ENCODE results near the gene TOR3A. TPM values are rescaled to one million over a fixed set of nuclear protein-coding genes. Genes with fewer than 3 reads are reported as not detected.

The TOR3A gene
- total RNA-seq, 1 donor from 2014 or later = 35.3 TPM

DNA sequence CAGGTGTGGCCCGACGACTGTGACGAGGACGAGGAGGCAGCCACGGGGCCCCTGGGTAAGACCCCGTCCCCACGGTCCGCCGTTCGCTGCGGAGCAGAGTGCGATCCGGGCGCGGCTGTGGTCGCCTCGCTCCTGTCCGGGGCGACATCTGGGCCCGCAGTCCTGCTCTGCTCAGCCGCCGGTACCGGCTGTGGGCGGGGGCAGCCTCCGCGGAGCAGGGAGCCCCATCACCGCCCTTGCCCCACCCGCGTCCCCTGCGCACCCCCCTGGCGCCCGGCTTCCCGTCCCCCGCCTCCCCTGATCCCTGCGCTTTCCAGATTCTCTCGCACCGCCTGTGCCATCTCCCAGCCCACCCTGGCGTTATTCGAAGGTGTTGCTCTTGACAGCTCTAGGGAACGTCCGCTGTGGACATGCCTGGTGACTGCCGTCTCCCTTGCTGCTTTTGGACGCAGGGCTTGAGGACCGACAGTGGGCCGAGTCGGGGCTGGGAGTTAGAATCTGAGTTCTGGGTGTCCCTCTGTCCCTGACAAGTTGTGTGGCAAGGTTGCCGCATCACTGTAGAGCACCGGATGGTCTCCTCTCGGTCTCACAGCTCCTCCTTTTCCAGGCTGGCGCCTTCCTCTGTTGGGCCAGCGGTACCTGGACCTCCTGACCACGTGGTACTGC, 596 bp downstream of the TOR3A start:
- peaks cover 14% of the 10 kb centered on the region for H3K36me3 Mint-ChIP-seq (ENCODE audit: low read depth)
- peak; percentile 14 for DNase-seq (ENCODE audit: low spot score)
- intact Hi-C loops (cut with micrococcal nuclease) = loop anchor here (1.0 to 5.0 kb wide), 3 partner anchors 60 to 283 kb away; partner anchors contain the start of genes AXDND1 and SOAT1
- H3K4me3 Mint-ChIP-seq (ENCODE audit: low read depth) = peak overlapping the region; percentile 97
- H3K9me3 Mint-ChIP-seq = no peaks in the 10 kb centered on the region
- H3K27ac Mint-ChIP-seq = peak overlapping the region; percentile 96
- peaks cover 20% of the 10 kb centered on the region for H3K4me1 Mint-ChIP-seq (ENCODE audit: low read depth)
- no peaks in the 10 kb centered on the region for H3K27me3 Mint-ChIP-seq (ENCODE audit: low read depth)

DNA sequence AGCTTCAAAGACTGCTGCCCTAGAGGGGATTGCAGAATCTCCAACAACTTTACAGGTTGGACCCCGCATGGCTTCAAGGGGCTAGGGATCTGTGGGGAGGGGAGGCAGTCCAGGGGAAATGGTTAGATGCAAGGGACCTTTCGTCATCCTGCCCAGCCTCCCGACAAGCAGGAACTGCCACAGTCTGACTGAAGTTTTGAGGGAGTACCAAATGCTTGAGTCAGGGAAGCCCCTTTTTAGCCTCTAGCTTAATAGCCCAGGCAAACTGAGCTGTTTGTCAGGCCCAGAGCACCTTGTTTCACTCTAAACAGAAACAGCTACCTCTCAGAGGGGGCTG, 1.1 kb downstream of the TOR3A start:
- H3K4me3 Mint-ChIP-seq (ENCODE audit: low read depth) = peak overlapping the region; percentile 97
- intact Hi-C loops (cut with micrococcal nuclease) = loop anchor here (1.0 to 5.0 kb wide), 3 partner anchors 59 to 282 kb away; partner anchors contain the start of genes AXDND1 and SOAT1
- H3K27me3 Mint-ChIP-seq (ENCODE audit: low read depth) = no peaks in the 10 kb centered on the region
- H3K36me3 Mint-ChIP-seq (ENCODE audit: low read depth) = peaks cover 14% of the 10 kb centered on the region
- peak overlapping the region; percentile 96 for H3K27ac Mint-ChIP-seq
- DNase-seq (ENCODE audit: low spot score) = peak; percentile 14
- peaks cover 20% of the 10 kb centered on the region for H3K4me1 Mint-ChIP-seq (ENCODE audit: low read depth)
- H3K9me3 Mint-ChIP-seq = no peaks in the 10 kb centered on the region

DNA sequence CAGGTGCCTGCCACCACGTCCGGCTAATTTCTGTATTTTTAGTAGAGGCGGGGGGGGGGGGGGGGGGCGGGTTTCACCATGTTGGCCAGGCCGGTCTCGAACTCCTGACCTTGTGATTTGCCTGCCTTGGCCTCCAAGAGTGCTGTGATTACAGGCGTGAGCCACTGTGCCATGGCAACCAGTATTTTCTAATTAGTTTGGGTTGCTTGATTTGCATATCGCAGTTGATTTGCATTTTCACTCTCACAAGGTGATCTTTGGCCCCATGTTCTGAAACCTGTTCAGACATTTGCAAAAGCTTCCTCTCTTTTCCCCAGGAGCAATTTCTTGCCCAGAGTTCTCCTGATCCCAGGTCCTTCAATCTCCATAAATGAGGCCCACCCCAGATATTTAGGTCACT, 1.7 kb downstream of the TOR3A start:
- H3K27ac Mint-ChIP-seq = peak overlapping the region; percentile 66
- intact Hi-C loops (cut with micrococcal nuclease) = loop anchor here (2.0 to 5.0 kb wide), 2 partner anchors 59 to 209 kb away; partner anchors contain the start of gene SOAT1
- H3K27me3 Mint-ChIP-seq (ENCODE audit: low read depth) = no peaks in the 10 kb centered on the region
- peaks cover 20% of the 10 kb centered on the region for H3K4me1 Mint-ChIP-seq (ENCODE audit: low read depth)
- no peaks in the 10 kb centered on the region for H3K9me3 Mint-ChIP-seq
- peaks cover 16% of the 10 kb centered on the region for H3K36me3 Mint-ChIP-seq (ENCODE audit: low read depth)
- peak overlapping the region; percentile 64 for H3K4me3 Mint-ChIP-seq (ENCODE audit: low read depth)
- no peak for DNase-seq (ENCODE audit: low spot score)

DNA sequence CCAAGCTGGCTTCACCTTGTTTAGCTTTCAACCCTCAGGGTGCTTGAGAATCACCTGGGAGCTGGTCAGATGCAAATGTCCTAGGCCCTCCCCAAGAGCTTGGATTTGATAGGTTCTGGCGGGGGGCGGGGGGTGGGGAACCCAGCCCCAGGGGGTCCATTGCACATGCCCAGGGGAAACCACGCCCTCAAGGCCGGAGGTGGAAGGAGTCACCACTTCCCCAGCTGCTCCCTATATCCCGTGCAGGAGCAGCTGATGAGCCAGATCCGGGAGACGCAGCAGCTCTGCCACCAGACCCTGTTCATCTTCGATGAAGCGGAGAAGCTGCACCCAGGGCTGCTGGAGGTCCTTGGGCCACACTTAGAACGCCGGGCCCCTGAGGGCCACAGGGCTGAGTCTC, 5.8 kb downstream of the TOR3A start:
- Mint-ChIP-seq H3K4me1 (ENCODE audit: low read depth) (peaks cover 9% of the 10 kb centered on the region), H3K9me3 (no peaks in the 10 kb centered on the region), H3K36me3 (ENCODE audit: low read depth) (peaks cover 35% of the 10 kb centered on the region), H3K27me3 (ENCODE audit: low read depth) (no peaks in the 10 kb centered on the region), H3K4me3 (ENCODE audit: low read depth) (no peak overlapping the region), H3K27ac (no peak overlapping the region)
- intact Hi-C loops (cut with micrococcal nuclease) = no loop called here
- DNase-seq (ENCODE audit: low spot score) = no peak

DNA sequence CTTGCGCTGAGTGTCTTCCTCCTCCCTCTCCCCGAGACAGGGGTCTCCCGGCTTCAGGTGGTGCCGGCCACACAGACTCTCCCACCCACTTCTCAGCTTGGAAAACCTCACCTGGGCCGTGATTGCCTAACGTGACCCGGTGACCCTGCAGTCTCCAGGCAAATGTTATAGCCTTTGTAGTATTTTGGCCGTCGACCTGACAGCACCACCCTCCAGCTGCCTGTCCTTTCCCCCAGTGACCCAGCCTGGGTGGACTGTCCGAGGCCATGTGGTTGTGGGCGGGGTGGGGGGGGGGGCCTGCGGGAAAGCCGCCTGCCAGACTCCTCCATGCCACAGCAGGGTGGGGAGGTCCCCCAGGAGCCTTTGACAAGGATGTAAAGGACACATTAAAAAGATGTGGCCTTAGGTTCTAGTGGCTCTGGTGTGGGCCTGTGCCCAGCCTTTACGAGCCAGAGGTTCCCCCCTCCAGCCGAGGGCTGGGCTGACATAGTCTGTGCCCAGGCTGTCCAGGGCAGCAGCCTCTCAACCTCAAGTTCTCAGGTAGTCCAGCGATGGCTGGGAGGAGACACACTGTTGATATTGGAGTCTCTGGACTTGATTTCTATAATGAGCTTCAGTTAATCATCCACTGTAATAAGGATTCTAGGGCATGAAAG, 8.1 kb downstream of the TOR3A start:
- DNase-seq (ENCODE audit: low spot score) = no peak
- H3K36me3 Mint-ChIP-seq (ENCODE audit: low read depth) = peaks cover 47% of the 10 kb centered on the region
- intact Hi-C loops (cut with micrococcal nuclease) = no loop called here
- no peaks in the 10 kb centered on the region for H3K9me3 Mint-ChIP-seq
- no peak overlapping the region for H3K4me3 Mint-ChIP-seq (ENCODE audit: low read depth)
- H3K27ac Mint-ChIP-seq = no peak overlapping the region
- peaks cover 1% of the 10 kb centered on the region for H3K4me1 Mint-ChIP-seq (ENCODE audit: low read depth)
- no peaks in the 10 kb centered on the region for H3K27me3 Mint-ChIP-seq (ENCODE audit: low read depth)

DNA sequence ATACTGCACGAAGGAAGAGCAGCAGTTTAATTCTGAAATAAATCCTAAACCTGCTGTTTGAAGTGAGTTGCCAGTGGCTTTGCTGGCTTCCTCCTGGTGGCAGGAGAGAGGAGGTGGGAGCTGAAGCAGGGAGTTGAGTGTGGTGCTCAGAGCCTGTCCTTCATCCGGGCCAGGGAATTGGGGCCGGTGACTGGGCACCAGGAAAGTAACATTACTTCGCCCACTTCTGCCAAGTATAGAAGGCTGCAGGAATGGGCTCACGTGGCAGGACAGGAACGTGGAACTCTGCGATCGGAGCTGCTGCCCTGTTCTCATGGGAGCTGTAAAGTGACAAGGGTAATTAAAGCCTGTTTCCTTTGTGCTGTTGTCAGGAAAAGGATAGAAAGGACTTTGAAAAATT, 8.7 kb downstream of the TOR3A start:
- no peak overlapping the region for H3K27ac Mint-ChIP-seq
- intact Hi-C loops (cut with micrococcal nuclease) = no loop called here
- peaks cover 46% of the 10 kb centered on the region for H3K36me3 Mint-ChIP-seq (ENCODE audit: low read depth)
- H3K9me3 Mint-ChIP-seq = no peaks in the 10 kb centered on the region
- H3K27me3 Mint-ChIP-seq (ENCODE audit: low read depth) = no peaks in the 10 kb centered on the region
- H3K4me3 Mint-ChIP-seq (ENCODE audit: low read depth) = no peak overlapping the region
- DNase-seq (ENCODE audit: low spot score) = no peak
- no peaks in the 10 kb centered on the region for H3K4me1 Mint-ChIP-seq (ENCODE audit: low read depth)

DNA sequence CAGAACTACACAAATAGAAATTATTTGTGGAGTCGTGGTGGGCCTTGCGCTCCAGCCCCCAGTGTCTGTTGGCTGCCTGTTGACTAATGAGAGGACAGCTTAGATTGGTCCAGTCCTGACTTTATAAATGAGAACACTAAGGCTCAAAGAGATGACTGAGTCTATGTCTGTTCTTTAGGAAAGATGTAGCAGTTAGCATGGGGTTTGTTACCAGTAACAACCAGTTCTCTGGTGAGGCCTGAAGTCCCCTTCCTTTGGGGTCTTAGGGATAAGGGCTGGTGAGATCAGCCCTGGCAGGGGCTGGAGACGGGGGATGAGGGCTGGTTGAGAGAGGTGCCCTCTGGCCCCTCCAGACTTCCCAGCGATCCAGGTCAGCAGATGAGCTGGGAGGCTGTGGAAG, 9.1 kb downstream of the TOR3A start:
- Mint-ChIP-seq H3K4me3 (ENCODE audit: low read depth) (no peak overlapping the region), H3K9me3 (no peaks in the 10 kb centered on the region), H3K27ac (no peak overlapping the region), H3K4me1 (ENCODE audit: low read depth) (no peaks in the 10 kb centered on the region), H3K27me3 (ENCODE audit: low read depth) (no peaks in the 10 kb centered on the region), H3K36me3 (ENCODE audit: low read depth) (peaks cover 46% of the 10 kb centered on the region)
- no peak for DNase-seq (ENCODE audit: low spot score)
- intact Hi-C loops (cut with micrococcal nuclease) = no loop called here

DNA sequence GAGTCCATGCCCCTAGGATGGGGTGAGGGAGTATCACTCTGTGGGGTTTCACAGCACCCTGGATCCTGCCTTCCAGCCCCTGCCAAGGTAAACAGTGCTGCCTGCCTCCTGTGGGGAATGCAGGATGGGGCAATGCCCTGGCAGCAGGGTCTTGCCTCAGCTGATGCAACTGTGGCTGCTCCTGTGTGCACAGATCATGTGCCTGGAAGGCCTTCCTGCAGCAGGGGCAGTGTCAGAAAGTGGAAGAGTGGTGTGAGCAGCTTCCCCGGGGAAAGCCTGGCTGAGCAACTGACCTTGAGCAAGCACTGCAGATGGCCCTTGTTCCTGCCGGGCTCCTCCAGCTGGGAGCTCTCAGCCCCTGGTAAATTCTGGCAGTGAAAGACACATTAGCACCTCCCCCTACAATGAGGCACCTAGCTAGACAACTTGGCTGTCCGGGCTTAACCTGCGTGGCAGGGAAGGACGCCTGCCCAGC, 9.9 kb downstream of the TOR3A start:
- DNase-seq (ENCODE audit: low spot score) = no peak
- no peaks in the 10 kb centered on the region for H3K27me3 Mint-ChIP-seq (ENCODE audit: low read depth)
- H3K27ac Mint-ChIP-seq = no peak overlapping the region
- H3K4me1 Mint-ChIP-seq (ENCODE audit: low read depth) = no peaks in the 10 kb centered on the region
- H3K36me3 Mint-ChIP-seq (ENCODE audit: low read depth) = peaks cover 50% of the 10 kb centered on the region
- H3K4me3 Mint-ChIP-seq (ENCODE audit: low read depth) = no peak overlapping the region
- intact Hi-C loops (cut with micrococcal nuclease) = no loop called here
- H3K9me3 Mint-ChIP-seq = no peaks in the 10 kb centered on the region

DNA sequence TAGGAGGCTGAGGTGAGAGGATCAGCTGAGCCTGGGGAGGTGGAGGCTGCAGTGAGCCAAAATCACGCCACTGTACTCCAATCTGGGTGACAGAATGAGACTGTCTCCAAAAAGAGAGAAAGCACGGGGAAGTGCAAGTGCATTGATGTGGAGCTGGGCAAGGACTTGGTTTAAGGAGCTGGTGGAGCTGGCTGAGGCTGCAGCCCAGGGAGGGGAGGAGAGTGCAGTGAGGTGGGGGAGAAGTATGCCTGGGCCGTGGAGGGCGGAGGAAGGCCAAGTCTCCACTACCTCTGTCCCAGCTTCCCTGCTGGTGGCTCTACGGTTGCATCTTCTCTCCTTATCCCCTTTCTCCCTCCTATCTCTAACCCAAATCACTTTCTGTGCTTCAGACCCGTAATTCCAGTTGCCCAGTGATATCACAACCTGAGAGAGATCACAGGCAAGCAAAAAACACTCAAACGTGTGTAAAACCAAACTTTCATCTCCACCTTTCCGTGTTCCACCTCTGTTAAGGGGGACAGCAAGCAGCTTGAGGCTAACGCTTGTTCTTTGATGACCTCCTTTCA, 11.1 kb downstream of the TOR3A start:
- H3K9me3 Mint-ChIP-seq = no peaks in the 10 kb centered on the region
- no peaks in the 10 kb centered on the region for H3K27me3 Mint-ChIP-seq (ENCODE audit: low read depth)
- DNase-seq (ENCODE audit: low spot score) = no peak
- intact Hi-C loops (cut with micrococcal nuclease) = no loop called here
- peaks cover 53% of the 10 kb centered on the region for H3K36me3 Mint-ChIP-seq (ENCODE audit: low read depth)
- no peak overlapping the region for H3K27ac Mint-ChIP-seq
- H3K4me3 Mint-ChIP-seq (ENCODE audit: low read depth) = no peak overlapping the region
- H3K4me1 Mint-ChIP-seq (ENCODE audit: low read depth) = no peaks in the 10 kb centered on the region

DNA sequence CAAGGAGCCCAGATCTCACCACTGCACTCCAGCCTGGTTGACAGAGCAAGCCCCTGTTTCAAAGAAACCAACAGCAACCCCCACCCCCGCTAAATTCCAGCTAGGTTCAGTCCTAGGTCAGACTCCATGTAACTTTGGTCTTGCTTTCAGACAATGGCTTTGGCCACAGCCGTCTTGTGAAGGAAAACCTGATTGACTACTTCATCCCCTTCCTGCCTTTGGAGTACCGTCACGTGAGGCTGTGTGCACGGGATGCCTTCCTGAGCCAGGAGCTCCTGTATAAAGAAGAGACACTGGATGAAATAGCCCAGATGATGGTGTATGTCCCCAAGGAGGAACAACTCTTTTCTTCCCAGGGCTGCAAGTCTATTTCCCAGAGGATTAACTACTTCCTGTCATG, 12.9 kb downstream of the TOR3A start:
- H3K36me3 Mint-ChIP-seq (ENCODE audit: low read depth) = peaks cover 42% of the 10 kb centered on the region
- H3K27me3 Mint-ChIP-seq (ENCODE audit: low read depth) = no peaks in the 10 kb centered on the region
- intact Hi-C loops (cut with micrococcal nuclease) = no loop called here
- DNase-seq (ENCODE audit: low spot score) = no peak
- no peak overlapping the region for H3K4me3 Mint-ChIP-seq (ENCODE audit: low read depth)
- no peaks in the 10 kb centered on the region for H3K9me3 Mint-ChIP-seq
- no peak overlapping the region for H3K27ac Mint-ChIP-seq
- no peaks in the 10 kb centered on the region for H3K4me1 Mint-ChIP-seq (ENCODE audit: low read depth)

DNA sequence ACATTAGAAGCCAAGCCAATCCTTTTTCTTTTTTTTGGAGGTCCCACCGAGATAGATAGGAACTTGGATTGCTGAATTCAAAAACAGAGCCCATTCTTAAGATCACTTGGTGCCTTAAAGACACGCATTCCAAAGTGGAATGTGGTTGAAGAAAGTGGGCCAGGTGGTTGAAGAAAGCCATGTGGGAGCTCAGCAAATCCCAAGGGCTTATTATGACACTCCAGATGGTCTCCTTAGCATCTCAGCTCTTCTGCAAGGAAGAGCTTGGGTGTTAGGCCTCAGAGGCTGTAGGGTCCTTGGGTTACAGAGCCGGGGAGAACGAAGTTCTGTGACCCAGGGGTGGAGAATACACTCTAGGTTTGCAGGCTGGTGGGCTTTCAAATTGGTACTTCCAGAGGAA, 13.5 kb downstream of the TOR3A start:
- Mint-ChIP-seq H3K36me3 (ENCODE audit: low read depth) (peaks cover 39% of the 10 kb centered on the region), H3K4me1 (ENCODE audit: low read depth) (no peaks in the 10 kb centered on the region), H3K27ac (no peak overlapping the region), H3K4me3 (ENCODE audit: low read depth) (no peak overlapping the region), H3K9me3 (no peaks in the 10 kb centered on the region), H3K27me3 (ENCODE audit: low read depth) (no peaks in the 10 kb centered on the region)
- intact Hi-C loops (cut with micrococcal nuclease) = no loop called here
- no peak for DNase-seq (ENCODE audit: low spot score)

DNA sequence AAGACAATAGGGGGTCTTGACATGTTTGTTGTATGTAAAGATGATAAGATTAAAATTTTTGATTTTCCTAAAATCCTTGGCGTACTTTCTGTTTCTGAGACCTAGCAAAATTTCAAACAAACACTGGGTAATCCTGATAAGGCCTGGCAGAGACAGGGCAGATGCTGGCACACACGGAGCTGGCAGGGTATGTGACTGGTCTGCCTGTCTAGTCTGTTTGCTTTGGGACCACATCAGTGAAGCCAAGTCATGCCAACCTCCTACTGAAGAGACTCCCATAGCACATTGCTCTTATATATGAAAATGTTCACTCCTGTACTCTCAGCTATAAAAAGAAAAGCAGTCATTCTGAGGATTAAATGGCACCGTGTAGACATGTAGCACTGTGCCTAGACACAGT, 14.1 kb downstream of the TOR3A start:
- H3K27ac Mint-ChIP-seq = no peak overlapping the region
- no peaks in the 10 kb centered on the region for H3K4me1 Mint-ChIP-seq (ENCODE audit: low read depth)
- intact Hi-C loops (cut with micrococcal nuclease) = no loop called here
- no peaks in the 10 kb centered on the region for H3K27me3 Mint-ChIP-seq (ENCODE audit: low read depth)
- H3K4me3 Mint-ChIP-seq (ENCODE audit: low read depth) = no peak overlapping the region
- no peak for DNase-seq (ENCODE audit: low spot score)
- no peaks in the 10 kb centered on the region for H3K9me3 Mint-ChIP-seq
- H3K36me3 Mint-ChIP-seq (ENCODE audit: low read depth) = peaks cover 37% of the 10 kb centered on the region

DNA sequence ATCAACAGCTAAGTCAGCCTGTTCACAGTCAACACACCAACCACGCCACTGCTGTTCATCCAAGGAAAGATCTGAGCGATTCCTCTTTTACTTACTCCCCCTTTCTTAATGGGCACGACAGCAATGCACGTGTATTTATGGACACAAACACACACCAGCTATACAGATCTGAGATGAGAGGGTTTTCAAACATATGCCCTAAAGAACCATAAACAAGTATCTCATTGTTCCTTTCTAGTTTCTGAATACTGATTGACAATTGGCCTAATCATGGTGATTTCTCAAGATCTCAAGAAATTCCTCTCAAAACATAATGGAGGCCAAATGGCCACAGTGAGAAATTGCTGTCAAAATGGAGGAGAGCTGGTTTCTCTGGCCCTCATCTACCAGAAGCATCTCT, 18.0 kb downstream of the TOR3A start:
- Mint-ChIP-seq H3K9me3 (no peaks in the 10 kb centered on the region), H3K27ac (no peak overlapping the region), H3K4me1 (ENCODE audit: low read depth) (no peaks in the 10 kb centered on the region), H3K27me3 (ENCODE audit: low read depth) (no peaks in the 10 kb centered on the region), H3K4me3 (ENCODE audit: low read depth) (no peak overlapping the region), H3K36me3 (ENCODE audit: low read depth) (peaks cover 14% of the 10 kb centered on the region)
- no peak for DNase-seq (ENCODE audit: low spot score)
- intact Hi-C loops (cut with micrococcal nuclease) = no loop called here

Measured in activated T-helper 2 cell treated with anti-CD3 and anti-CD28 coated beads, Interferon-gamma antibody, Interleukin-2, Interleukin-4, amounts not matched to agents 10 μg/mL and 5 μg/mL and 100 μg/mL, durations not matched to agents 14 hours and 24 hours and 36 hours (primary cell).